DOHH2 (cell line): ENCODE data around the gene CPNE5.

Experiments used
- EZH2phosphoT487 ChIP-seq: fragments of 200-600 bp; sonication (generic); IDR thresholded peaks from 2 replicates; pipeline ENCODE4 v1.6.1; 2017; ENCODE audit warnings: borderline replicate concordance, mild to moderate bottlenecking, antibody characterized with exemption, low read length, moderate library complexity, mixed read lengths
- TF ChIP-seq, protein P1 (sequence below): fragments of 200-600 bp; sonication (generic); IDR thresholded peaks from one replicate; pipeline ENCODE4 v1.5.1; 2014; ENCODE audit warnings: antibody characterized with exemption, mild to moderate bottlenecking, low read depth, low read length; ENCODE audit not compliant: poor library complexity, severe bottlenecking

GRCh38 chr6:36839749-36840431 lies 646 bp upstream of the CPNE5 start:
- no peak for TF ChIP-seq EZH2phosphoT487
- TF ChIP-seq, protein P1, sequence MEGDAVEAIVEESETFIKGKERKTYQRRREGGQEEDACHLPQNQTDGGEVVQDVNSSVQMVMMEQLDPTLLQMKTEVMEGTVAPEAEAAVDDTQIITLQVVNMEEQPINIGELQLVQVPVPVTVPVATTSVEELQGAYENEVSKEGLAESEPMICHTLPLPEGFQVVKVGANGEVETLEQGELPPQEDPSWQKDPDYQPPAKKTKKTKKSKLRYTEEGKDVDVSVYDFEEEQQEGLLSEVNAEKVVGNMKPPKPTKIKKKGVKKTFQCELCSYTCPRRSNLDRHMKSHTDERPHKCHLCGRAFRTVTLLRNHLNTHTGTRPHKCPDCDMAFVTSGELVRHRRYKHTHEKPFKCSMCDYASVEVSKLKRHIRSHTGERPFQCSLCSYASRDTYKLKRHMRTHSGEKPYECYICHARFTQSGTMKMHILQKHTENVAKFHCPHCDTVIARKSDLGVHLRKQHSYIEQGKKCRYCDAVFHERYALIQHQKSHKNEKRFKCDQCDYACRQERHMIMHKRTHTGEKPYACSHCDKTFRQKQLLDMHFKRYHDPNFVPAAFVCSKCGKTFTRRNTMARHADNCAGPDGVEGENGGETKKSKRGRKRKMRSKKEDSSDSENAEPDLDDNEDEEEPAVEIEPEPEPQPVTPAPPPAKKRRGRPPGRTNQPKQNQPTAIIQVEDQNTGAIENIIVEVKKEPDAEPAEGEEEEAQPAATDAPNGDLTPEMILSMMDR = peak; percentile 31
